Liver (tissue), 10 donors: ENCODE measurements around the gene GTF2IRD2. TPM values are rescaled to one million over a fixed set of nuclear protein-coding genes. Genes with fewer than 3 reads are reported as not detected.
"Not testable (repeated sequence)": the region's sequence is repeated elsewhere in the genome, so short reads cannot be mapped to it uniquely, and the experiment has no call there.

ENCODE experiments used
- DNase-seq: peaks from one replicate; pipeline ENCODE4 v3.0.0-alpha.2; 2017; ENCODE audit warnings: low spot score
- H3K27ac ChIP-seq, 2 donors: one replicate each; pipeline ENCODE4 v1.7.0; 2013; ENCODE audit warnings: inconsistent platforms in 2 of 2, low read length in 2 of 2, control low read depth in 1 of 2, low read depth in 1 of 2, mild to moderate bottlenecking in 1 of 2
- H3K27me3 ChIP-seq, 4 donors: one replicate each; pipeline versions ENCODE4 v1.6.1 to v1.7.0; 2013; ENCODE audit warnings: low read length in 3 of 4, inconsistent platforms in 1 of 4, mild to moderate bottlenecking in 1 of 4, moderate library complexity in 1 of 4; ENCODE audit not compliant: control insufficient read depth in 4 of 4, insufficient read depth in 4 of 4
- H3K36me3 ChIP-seq, 4 donors: one replicate each; pipeline versions ENCODE4 v1.6.1 to v1.7.0; 2013; ENCODE audit warnings: low read length in 3 of 4, mild to moderate bottlenecking in 3 of 4, low read depth in 1 of 4, moderate library complexity in 1 of 4; ENCODE audit not compliant: control insufficient read depth in 4 of 4, insufficient read depth in 3 of 4
- H3K4me1 ChIP-seq, 4 donors: one replicate each; pipeline versions ENCODE4 v1.6.1 to v1.7.0; 2013; ENCODE audit warnings: low read length in 3 of 4, mild to moderate bottlenecking in 3 of 4, moderate library complexity in 1 of 4; ENCODE audit not compliant: control insufficient read depth in 4 of 4, insufficient read depth in 4 of 4
- H3K4me3 ChIP-seq, 3 donors: one replicate each; pipeline versions ENCODE4 v1.6.1 to v1.7.0; 2013; ENCODE audit warnings: low read length in 3 of 3, control low read depth in 1 of 3, low read depth in 1 of 3, mild to moderate bottlenecking in 1 of 3
- H3K9ac ChIP-seq, 2 donors: one replicate each; pipeline ENCODE4 v1.7.0; 2013; ENCODE audit warnings: low read length in 2 of 2, mild to moderate bottlenecking in 2 of 2, moderate library complexity in 2 of 2, control low read depth in 1 of 2, low read depth in 1 of 2
- H3K9me3 ChIP-seq, 4 donors: one replicate each; pipeline versions ENCODE4 v1.6.1 to v1.7.0; 2013; ENCODE audit warnings: low read length in 3 of 4; ENCODE audit not compliant: control insufficient read depth in 4 of 4
- WGBS: extraction: QIAGEN DNeasy Blood & Tissue Kit; methylation state at CpG from one replicate; pipeline ENCODE4 v1.1.7; 2013; 5-methylcytosine and 5-hydroxymethylcytosine counted together
- polyA plus RNA-seq, 2 donors: library from polyadenylated mRNA; stranded (reverse) in 1 of 2; unstranded in 1 of 2; fragments of 200-250 nt in 1 of 2; fragments of >200 nt in 1 of 2; fragmentation: Nextera tagmentation in 1 of 2; extraction: Ambion mirVana in 1 of 2; gene quantifications; one replicate each; pipeline versions ENCODE4 v1.2.1 to v1.2.3, GENCODE V29; 2013 to 2015
- small RNA-seq: library from RNA; depleted of rRNA; stranded (forward); fragments of <200 nt; gene quantifications from one replicate; pipeline ENCODE3, GENCODE V24; 2014
- total RNA-seq, 2 donors: library from RNA; depleted of rRNA; stranded (reverse); fragments of >200 nt; gene quantifications; one replicate each; pipeline ENCODE4 v1.2.3, GENCODE V29; 2014
- donor health status: healthy.
- donor health status: healthy.
- donor health status: healthy.
- donor health status: healthy.
- donor health status: healthy.

The GTF2IRD2 gene
- total and polyA plus RNA-seq, 4 donors: 2.3 to 22.8 (median 7.1) TPM

- not testable (repeated sequence) for H3K36me3 ChIP-seq, H3K4me1 ChIP-seq, H3K27ac ChIP-seq, H3K27me3 ChIP-seq, H3K9me3 ChIP-seq, DNase-seq, H3K9ac ChIP-seq, H3K4me3 ChIP-seq
- WGBS: no CpG with 5 or more reads among the region's 7 CpGs
Measured at GRCh38 chr7:74758268-74758667, 93.1 kb downstream of the GTF2IRD2 start.

- no CpG with 5 or more reads among the region's 5 CpGs for WGBS
- not testable (repeated sequence) for H3K36me3 ChIP-seq, H3K4me3 ChIP-seq, H3K27ac ChIP-seq, H3K4me1 ChIP-seq, H3K9ac ChIP-seq, H3K27me3 ChIP-seq, DNase-seq, H3K9me3 ChIP-seq
Measured at GRCh38 chr7:74756673-74757072, 94.7 kb downstream of the GTF2IRD2 start.

DNA sequence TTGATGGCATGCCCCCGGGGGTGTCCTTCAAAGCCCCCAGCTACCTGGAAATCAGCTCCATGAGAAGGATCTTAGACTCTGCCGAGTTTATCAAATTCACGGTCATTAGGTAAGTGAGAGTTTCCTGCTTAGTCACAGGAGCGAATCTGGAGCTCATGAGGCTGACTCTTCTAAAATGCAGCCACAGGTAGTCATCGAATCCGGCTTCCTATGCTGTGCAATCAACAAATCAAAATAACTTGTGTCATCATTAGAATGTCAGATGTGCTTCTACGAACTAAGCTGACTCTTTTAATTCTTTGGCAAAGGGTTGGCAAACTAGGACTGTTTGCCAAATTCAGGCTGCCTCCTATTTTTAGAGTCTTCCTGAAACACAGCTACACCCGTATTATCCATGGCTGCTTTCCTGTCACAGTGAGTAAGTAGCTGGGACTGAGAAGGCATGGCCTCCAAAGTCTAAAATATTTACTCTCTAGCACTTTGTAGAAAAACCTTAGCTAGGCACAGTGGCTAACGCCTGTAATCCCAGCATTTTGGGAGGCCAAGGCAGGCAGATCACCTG lies 97.4 kb downstream of the GTF2IRD2 start:
- not testable (repeated sequence) for H3K9me3 ChIP-seq, H3K9ac ChIP-seq, H3K27me3 ChIP-seq, H3K4me1 ChIP-seq, DNase-seq, H3K27ac ChIP-seq, H3K4me3 ChIP-seq, H3K36me3 ChIP-seq
- WGBS: no CpG with 5 or more reads among the region's 9 CpGs

Small RNAs within 50 kb of the gene (small RNA-seq; reads per million reads assigned to genes)
- not detected for gene RF00019

Other genes with a start within 250 kb of the GTF2IRD2 start
- 10 to 100 TPM; 67.7 to 97.9 TPM for gene GTF2I, start 193.9 kb downstream of the GTF2IRD2 start, total RNA-seq
- gene GTF2I, start 193.9 kb downstream of the GTF2IRD2 start, polyA plus RNA-seq: 10 to 100 TPM; 27.4 to 64.0 TPM
- 1 to 10 TPM; 2.0 to 2.3 TPM for gene NCF1, start 77.6 kb downstream of the GTF2IRD2 start, total RNA-seq
- 1 to 10 TPM; 2.1 to 3.0 TPM for gene NCF1, start 77.6 kb downstream of the GTF2IRD2 start, polyA plus RNA-seq
- 1 to 10 TPM; 2.1 to 5.0 TPM for gene CASTOR2, start 113.1 kb upstream of the GTF2IRD2 start, total RNA-seq
- under 1 TPM; 0.17 to 0.80 TPM for gene CASTOR2, start 113.1 kb upstream of the GTF2IRD2 start, polyA plus RNA-seq
- 10 to 100 TPM; 21.8 to 45.0 TPM for gene RCC1L, start 222.2 kb upstream of the GTF2IRD2 start, total RNA-seq
- 10 to 100 TPM; 18.2 to 38.1 TPM for gene RCC1L, start 222.2 kb upstream of the GTF2IRD2 start, polyA plus RNA-seq
- 10 to 100 TPM; 12.4 to 24.8 TPM for gene GTF2IRD2B, start 241.0 kb upstream of the GTF2IRD2 start, total RNA-seq
- 10 to 100 TPM in 1 of 2 donors, 1 to 10 TPM in 1; 7.1 to 26.7 TPM for gene GTF2IRD2B, start 241.0 kb upstream of the GTF2IRD2 start, polyA plus RNA-seq